ENCODE data around the gene FARS2. TPM values are rescaled to one million over a fixed set of nuclear protein-coding genes. Genes with fewer than 3 reads are reported as not detected.

The FARS2 gene
- total RNA-seq, 2 donors from 2014 or later: 15.4 to 15.7 TPM

DNA sequence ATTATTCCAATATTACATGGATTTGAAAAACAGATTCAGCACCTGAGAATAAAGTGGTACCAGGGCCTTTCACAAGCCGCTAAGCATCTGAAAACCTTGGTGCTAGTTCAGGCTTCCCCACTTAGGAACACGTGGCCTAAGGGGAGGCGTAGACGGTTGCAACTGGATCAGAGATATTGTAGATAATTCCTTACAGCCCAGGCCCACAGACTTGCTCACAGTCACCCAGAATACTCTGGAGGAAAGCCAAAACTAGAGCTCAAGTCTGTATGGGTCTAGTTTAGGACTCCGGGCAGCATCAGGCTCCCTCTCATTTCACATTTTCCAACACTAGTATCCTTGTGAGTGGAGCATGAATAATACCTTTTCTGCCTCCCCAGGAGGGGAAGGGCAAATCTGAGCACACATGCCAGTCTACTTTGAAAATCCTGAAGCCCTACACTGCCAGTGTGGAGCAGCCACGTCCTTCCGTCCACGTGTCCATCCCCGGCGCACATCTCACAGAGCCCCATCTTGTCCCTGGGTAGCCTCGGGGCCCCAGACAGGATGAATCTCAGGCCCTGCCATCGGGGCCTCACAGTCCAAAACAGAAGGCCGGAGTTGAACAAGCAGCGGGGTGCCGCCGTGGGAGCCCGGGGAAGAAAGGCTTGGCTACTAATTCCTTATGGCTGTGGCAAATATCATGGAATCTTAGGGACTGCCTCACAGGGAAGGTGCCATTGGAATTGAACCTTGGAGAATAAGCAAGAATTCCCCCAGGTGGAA is 446.1 kb downstream of the FARS2 start:
- ATAC-seq: no peak
- no peak for DNase-seq
- intact Hi-C loops (cut with DNase I, micrococcal nuclease): no loop called here

DNA sequence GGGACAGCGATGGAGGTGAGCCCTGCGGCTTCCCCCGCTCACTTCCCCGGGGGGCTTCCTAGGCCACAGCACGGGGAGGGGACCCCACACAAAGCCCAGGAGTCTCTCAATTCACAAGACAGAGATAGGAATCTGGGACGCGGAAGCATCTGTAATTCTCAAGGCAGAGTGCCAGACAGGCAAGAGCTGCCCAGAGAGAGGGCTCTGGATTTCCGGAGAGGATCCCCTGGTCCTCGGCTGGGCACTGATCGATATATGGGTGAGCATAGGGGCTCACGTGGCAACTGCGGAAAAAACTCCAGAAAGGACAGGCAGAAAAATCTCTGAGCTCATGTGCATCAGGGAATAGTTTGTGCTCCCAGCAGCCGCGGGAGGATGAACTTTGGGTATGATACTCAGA is 449.2 kb downstream of the FARS2 start:
- intact Hi-C loops (cut with DNase I, micrococcal nuclease): no loop called here
- ATAC-seq (no peak), DNase-seq (no peak)

DNA sequence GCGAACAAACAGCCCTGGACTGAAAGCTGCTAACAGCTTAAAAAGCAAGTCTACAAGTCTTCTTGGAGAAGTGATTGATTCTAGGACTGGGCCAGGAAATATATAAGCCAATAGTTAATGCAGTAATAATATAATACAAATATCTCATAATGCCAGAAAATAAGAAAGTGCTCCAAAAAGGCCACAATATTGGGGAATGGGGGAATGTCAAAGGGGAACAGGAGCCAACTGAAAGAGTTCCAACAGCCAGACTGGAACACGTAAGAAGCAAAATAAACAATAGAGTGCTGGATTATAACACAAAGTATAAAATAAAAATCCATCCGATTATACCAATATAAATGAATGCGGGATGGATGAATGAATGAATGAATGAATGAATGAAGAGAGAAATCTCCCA is 449.6 kb downstream of the FARS2 start:
- intact Hi-C loops (cut with DNase I, micrococcal nuclease): no loop called here

DNA sequence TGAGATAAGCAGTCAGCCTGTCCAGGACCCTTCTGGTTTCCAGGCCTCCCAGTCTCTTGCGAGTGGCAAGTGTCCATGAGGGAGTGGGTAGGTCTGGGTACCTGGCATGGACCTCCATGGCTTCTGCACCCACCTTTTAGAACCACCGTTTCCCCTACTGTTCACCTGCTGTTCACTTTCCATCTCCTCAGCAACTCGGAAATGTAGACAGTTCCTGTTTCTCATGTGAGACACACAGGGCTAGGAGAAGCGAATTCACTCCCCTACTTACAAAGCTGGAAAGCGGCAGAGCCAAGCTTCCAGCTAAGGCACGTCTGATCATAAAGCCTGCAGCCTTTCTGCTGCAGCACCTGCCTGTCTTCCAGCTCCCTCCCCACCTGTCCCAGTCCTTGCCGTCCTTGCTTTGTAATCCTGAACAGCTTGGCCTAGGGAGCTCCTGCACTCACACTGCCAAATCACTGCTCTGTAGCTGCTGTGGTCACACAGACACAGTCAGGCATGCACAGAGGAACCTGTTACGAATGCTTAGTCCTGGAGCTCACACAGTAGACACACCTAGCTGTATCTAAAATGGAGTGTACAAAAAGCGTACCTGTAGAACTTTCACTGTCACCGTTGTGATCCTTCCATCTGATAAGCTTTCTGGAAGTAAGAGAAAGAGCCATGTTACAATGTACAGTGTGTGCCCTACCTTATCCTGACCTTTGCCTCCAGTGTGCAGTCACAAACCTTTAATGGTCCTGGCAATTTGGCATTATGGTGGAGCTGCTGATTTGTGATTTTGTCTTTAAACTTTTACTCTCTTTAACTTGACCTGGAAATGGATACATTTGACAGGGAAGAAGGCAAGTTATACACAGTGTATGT is 451.3 kb downstream of the FARS2 start:
- DNase-seq (peak; percentile 17 to 38), ATAC-seq (peak; percentile 96)
- intact Hi-C loops (cut with DNase I, micrococcal nuclease): no loop called here

More for the DNA sequence above, 449.6 kb downstream of the FARS2 start:
- DNase-seq: no peak
- ATAC-seq: no peak

DNA sequence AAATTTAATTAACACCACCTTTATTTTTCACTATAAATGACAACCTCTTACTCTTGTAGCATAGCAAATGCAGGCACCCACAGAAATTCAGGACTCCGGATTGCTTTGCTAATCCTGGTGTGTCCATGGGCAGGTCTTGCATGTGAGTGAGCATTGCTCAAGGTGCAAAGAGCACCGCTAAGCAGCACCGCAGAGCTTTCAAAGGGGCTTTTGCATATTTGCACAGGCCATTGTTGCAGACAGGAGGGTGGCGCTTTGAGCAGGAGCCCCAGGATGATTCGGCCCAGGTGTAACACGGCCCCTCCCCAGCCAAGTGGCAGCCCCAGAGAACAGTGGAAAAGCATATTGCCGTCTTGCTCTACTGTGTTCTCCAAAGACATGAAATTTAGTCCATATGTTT is 452.2 kb downstream of the FARS2 start:
- ATAC-seq: peak; percentile 16
- DNase-seq: no peak

DNA sequence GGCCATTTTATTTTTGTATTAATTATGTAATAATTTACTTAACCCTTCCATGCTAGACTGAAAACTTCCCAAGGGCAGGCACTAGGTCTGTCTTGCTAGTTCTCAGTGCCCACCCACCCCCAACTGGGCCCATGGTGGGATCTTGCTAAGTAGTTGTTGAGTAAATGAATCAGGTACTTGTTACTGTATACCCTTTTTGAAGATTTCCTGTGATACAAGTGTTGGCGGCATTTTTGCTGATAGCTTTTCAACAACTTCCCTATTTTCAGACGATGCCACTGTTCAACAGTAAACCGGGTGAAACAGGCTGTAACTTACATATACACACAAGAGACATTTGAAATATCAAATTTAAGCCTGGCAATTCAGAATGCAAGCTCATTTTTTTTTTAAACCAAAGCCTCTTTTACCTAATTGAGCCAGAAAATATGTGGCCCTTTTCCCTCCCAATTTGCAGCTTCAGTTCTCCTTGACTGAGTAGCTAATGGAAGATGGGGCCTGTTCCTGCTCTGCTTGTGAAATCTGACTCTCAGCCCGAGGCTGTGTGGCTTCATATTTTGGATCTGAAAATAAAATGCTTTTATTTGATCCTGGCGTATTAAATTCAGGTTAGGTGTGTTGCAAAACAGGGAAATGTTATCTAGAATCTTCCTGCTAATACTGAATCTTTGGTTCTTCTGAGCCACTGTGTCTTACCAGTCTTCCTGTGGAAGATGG is 457.1 kb downstream of the FARS2 start:
- intact Hi-C loops (cut with DNase I, micrococcal nuclease): no loop called here
- ATAC-seq (no peak), DNase-seq (no peak)

More for the DNA sequence above, 452.2 kb downstream of the FARS2 start:
- intact Hi-C loops (cut with DNase I, micrococcal nuclease): no loop called here

DNA sequence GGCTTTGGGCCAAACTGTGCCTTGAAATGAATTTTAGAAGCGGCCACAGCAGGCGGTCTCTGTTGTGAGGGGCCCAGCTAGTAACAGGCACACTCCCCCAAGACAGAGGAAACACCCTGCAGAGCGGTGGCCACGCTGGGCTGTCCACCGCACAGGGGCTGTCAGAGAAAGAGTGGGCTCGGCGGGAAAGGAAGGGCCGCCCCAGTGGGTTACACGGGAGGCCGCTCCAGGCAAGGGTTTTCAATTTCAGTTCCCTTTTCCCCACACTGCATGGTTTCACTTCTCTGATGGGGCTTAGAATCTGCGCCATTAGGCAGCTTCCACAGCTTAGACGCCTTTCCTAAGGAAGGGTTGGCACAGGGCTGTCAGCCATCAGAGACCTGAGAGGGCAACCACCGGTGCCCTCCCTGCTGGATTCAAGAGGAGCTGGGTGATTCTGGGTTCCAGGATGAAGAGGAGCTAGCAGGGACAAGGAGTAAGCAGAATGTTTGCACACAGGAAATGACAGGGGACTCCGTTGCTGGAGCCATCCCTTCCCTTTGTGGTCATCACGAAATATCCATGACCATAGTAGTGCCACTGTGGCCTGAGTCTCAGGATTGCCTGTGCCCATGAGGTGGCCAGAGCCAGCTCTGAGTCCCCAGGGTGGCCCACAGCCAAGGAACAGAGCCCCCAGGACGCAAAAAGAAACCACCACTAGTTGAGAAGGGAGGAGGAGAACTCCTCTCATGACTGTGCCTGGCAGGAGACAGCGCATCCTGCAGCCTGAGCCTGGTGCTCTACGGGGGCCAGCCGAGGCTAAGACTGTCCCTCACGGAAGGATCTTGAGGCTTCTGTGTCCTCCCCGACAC is 462.8 kb downstream of the FARS2 start:
- ATAC-seq (no peak), DNase-seq (peak in 1 of 2 donors; percentile 36)
- intact Hi-C loops (cut with DNase I, micrococcal nuclease): no loop called here

DNA sequence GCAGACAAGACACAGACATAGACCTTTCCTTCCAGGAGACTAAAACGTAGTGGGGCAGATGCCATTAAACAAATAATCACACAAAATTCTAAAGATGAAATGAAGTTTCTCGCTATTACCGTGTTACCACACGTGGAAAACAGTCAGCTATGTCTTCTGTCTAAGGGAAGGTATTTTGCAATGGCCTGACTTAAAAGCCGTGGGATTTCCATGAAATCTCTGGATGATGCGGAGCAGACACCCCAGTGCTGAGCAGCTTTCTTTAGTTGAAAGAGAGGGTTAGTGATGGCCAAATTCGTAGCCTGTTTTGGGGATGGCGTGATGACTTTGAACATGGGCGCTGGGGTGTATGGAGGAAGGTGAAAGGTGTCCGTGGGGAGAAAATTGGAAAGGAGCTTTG is 463.6 kb downstream of the FARS2 start:
- ATAC-seq: no peak
- no peak for DNase-seq
- intact Hi-C loops (cut with DNase I, micrococcal nuclease): no loop called here

DNA sequence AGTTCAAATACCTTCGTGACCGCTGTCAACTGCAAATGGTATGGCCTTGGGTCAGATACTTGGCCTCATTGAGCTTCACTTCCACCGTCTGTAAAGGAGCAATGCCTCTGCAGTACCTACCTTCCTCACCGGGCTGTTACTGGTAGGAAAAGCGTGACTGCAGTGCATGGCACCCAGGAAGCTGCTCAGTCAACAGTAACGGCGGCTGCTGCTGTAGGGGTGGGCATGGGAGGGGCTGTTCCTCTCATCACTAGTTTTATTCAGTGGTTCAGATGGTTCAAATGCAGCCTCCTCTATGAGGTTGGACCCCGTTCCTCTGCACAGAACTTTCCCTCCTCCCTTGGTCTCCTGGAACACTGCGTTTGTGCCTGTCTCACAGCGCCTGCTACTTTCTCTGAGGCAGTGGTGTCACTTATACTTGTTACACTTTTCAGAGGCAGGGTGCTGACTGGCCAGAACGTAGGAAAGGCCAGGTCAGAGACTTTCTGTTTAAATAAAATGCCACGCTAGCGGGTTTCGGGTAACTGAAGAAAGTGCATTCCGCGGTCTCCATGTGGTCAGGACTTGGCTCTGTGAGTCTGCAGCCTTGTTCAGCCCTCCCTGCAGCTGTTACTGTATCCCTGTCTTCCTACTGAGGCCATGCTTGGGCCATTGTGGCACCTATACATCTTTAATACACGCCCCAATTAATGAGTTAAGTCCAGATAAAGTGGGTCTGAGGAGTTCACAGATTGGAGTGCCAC is 465.8 kb downstream of the FARS2 start:
- no peak for DNase-seq
- intact Hi-C loops (cut with DNase I, micrococcal nuclease): no loop called here
- ATAC-seq: no peak

DNA sequence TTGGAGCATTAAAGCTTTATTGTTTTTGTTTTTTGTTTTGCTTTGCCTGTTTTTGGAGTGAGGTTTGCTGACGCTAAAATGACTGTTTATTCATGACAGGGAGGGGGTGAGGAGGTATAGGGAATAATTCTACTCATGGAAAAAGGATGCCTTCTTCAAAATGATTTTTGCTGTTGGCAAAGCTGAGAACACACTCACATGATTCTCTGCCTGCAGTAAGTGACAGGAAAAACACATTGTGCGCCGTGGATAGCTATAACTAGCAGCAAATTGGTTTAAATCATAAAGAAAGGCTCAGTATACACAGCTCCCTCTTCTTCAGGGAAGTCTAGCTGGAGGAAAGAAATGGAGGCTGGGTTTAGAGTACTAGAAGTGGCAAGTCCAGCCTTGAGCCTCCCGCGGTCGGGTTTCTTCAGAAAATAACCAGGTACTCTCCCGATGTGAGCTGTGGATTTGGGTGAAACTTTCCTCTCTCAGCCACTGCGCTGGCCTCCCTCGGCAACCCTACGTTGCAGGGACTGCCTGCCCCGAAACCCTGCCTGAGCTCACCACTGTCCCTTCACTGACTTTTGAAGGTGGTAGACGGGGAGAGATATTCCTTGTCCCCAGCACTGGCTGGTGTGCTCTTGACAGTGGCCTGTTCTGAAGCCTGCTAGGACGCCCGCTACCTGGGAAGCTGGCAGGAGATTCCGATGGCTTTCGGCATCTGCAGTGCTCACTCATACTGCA is 467.2 kb downstream of the FARS2 start:
- ATAC-seq: no peak
- intact Hi-C loops (cut with DNase I, micrococcal nuclease): no loop called here

DNA sequence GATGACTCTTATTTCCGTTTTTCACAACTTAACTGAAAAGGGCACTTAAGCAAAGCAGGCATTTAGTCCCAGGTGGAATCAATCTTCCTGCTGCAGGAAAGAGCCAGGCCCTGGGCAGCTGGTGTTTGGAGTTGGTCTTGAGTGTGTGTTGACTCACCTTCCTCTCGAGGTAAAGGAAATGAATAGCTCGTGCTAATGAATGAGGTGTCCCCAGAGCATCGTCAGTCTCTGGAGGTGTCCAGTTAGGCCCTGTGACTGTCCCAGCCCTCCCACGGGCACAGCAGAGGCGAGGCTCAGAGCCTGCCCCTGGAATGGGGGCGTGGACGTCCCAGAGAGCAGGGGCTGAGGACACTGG is 467.7 kb downstream of the FARS2 start:
- intact Hi-C loops (cut with DNase I, micrococcal nuclease): no loop called here
- ATAC-seq (no peak), DNase-seq (no peak)

More for the DNA sequence above, 467.2 kb downstream of the FARS2 start:
- DNase-seq: no peak

DNA sequence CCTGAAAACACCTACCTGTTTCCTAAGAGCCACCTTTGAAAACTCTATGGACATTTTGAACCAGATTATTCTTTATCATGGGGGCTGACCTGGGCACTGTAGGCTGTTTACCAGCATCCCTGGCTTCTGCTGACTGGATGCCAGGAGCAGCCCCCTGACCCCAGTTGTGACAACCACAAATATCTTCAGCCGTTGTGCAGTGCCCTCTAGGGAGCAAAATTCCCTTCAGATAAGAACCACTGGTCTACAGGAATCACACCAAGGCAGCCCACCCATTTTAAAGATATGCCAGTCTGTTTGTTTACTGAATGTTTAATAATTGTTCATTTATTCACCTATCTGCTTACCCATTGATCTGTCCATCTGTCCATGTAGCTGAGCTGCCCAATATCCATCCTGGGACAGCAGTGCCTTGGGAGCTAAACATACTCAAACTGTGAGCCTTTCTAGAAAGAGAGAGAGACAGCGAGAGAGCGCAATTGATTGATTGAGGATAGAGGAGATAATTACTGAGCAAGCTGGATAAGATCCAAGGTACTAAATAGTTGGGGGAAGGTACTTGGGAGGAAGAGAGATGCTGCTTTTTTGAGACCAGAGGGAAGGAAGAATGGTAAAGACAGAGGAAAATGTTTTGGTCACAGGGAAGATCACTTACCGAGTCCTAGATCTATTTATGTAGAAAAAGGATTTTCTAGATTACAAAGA is 468.7 kb downstream of the FARS2 start:
- no peak for DNase-seq
- intact Hi-C loops (cut with DNase I, micrococcal nuclease): no loop called here
- ATAC-seq: no peak

DNA sequence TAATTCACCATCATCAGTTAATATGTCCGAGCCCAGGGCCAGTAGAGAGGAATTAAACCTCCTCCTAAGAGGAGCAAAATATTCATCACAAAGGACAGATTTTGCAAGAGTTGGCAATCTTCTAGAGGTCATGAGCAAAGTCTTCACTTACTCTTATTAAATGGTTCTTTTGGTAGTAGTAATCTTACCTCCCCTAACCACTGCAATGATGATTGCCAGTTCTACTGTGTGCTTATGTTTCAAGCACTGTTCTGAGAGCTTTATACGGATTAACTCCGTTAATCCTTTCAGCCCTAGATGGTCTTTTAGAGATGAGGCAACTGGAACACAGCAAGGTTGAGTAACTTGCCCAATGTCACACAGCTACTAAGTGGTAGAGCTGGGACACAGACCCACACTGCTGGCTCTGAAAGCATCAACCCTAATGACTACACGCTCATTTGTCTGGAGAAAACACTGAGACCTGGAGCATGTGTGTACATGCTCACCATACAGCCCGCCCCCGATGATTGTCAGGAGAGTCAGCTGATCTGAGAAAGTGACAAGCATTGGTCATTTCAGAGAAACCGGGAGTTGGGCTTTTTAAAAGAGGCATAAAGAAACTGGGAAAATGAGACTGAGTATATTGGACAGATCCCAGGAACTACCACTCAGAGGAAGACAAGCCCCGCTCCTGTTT is 469.4 kb downstream of the FARS2 start:
- intact Hi-C loops (cut with DNase I, micrococcal nuclease): no loop called here
- ATAC-seq (no peak), DNase-seq (no peak)

DNA sequence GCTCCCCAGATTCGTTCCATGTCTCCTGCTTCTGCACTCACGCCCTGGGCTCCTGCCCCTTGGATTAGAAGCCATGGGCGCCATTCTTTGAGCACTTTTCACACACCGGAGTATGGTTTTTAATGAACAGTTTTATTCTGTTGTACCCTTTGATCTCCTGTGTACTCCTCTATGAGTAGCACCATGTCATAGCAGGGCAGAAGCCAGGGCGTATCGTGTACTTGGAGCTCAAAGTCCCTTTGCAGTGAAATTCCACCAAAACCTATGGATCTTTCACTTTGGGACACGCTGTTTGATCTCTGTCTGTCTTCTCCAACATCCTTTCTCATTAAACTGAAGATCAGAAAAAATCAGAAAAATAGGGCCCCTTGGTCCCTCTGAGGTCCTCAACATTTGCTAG is 470.1 kb downstream of the FARS2 start:
- peak; percentile 71 for ATAC-seq
- intact Hi-C loops (cut with DNase I, micrococcal nuclease): no loop called here
- DNase-seq: no peak

DNA sequence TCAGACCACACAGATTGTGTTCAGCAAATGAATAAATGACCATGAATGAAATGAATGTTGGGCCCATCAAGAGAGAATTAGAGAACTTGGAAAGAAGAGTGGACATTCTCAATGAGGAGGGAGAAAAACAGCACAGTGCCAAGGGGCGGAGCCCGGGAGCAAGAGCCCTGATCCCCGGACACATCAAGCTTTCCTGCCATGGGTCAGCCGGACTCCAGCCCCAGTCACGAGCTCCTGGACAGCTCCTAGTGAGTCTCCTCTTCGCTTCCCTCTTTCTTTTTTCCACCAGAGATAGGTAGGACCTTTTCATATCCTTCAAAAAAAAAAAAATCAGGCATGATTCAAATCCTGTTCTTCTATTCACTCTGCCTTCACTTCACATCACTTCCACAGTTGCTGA is 471.2 kb downstream of the FARS2 start:
- intact Hi-C loops (cut with DNase I, micrococcal nuclease): no loop called here
- DNase-seq: no peak
- no peak for ATAC-seq

DNA sequence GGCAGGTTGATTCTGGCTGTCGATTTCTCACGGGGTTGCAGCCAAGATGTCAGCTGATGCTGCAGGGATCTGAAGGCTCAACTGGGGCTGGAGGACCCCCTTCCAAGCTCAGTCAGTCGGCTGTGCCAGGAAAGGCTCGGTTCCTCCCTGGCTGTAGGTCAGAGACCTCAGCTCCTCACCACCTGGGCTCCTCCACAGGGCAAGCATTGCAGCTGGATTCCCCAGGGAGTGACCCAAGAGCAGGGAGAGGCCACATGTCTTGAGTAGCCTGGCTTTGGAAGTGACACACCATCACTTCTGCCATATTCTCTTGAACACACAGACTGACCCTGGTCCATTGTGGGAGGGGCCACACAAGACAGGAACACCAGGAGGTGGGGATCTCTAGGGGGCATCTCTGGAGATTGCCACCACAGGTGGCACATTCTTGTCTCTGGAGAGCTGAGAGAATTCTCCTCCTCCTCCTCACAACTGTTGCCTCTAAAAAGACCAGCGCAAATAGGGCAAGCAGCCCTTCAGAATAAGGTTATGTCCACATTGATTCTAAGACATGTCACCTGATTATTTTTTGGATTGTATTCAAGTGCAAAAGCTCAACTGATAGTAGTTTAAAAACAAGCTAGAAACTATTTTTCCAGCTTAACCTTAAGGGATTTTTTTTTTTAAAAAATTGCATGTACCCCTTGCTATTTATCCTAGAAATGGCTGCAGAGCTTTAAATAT is 474.9 kb downstream of the FARS2 start:
- DNase-seq: no peak

More for the DNA sequence above, 474.9 kb downstream of the FARS2 start:
- ATAC-seq: no peak
- intact Hi-C loops (cut with DNase I, micrococcal nuclease): no loop called here
